Endodermal cell (in vitro differentiated cells): ENCODE results near the gene ZNF865. TPM values are rescaled to one million over a fixed set of nuclear protein-coding genes. Genes with fewer than 3 reads are reported as not detected.
"Not testable (repeated sequence)": the region's sequence is repeated elsewhere in the genome, so short reads cannot be mapped to it uniquely, and the experiment has no call there.

ENCODE experiments used
- DNase-seq: peaks from one replicate; pipeline ENCODE4 v3.0.0-alpha.2; 2017
- H3K27ac ChIP-seq: 2 replicates; pipeline ENCODE4 v1.5.1; 2013; ENCODE audit warnings: mild to moderate bottlenecking, low read depth, low read length, moderate library complexity
- H3K27me3 ChIP-seq: 2 replicates; pipeline ENCODE4 v1.6.1; 2013; ENCODE audit warnings: mild to moderate bottlenecking, low read length, moderate library complexity; ENCODE audit not compliant: insufficient read depth, control insufficient read depth, poor library complexity, severe bottlenecking
- H3K36me3 ChIP-seq: 2 replicates; pipeline ENCODE4 v1.7.0; 2013; ENCODE audit warnings: mild to moderate bottlenecking, low read length, moderate library complexity; ENCODE audit not compliant: control insufficient read depth, insufficient read depth
- H3K4me1 ChIP-seq: one replicate; pipeline ENCODE4 v1.7.0; 2013; ENCODE audit warnings: low read length; ENCODE audit not compliant: control insufficient read depth, insufficient read depth
- H3K4me3 ChIP-seq: 2 replicates; pipeline ENCODE4 v1.5.1; 2013; ENCODE audit warnings: mild to moderate bottlenecking, low read length, moderate library complexity
- H3K9ac ChIP-seq: 2 replicates; pipeline ENCODE4 v1.6.1; 2013; ENCODE audit warnings: mild to moderate bottlenecking, low read length, moderate library complexity; ENCODE audit not compliant: poor library complexity, severe bottlenecking; ENCODE audit errors: extremely low read depth
- H3K9me3 ChIP-seq: 2 replicates; pipeline ENCODE4 v1.6.1; 2013; ENCODE audit warnings: mild to moderate bottlenecking, low read length, moderate library complexity; ENCODE audit not compliant: control insufficient read depth
- H3K27ac Mint-ChIP-seq: 2 replicates; pipeline ENCODE4 v1.8.0; 2020; ENCODE audit warnings: mixed read lengths
- H3K27me3 Mint-ChIP-seq: 2 replicates; pipeline ENCODE4 v1.8.0; 2021; ENCODE audit warnings: mild to moderate bottlenecking, mixed read lengths; ENCODE audit not compliant: insufficient read depth
- H3K36me3 Mint-ChIP-seq: 2 replicates; pipeline ENCODE4 v1.8.0; 2020; ENCODE audit warnings: low read depth, mixed read lengths
- H3K4me1 Mint-ChIP-seq: 2 replicates; pipeline ENCODE4 v1.8.0; 2020; ENCODE audit warnings: mixed read lengths
- H3K4me3 Mint-ChIP-seq: 2 replicates; pipeline ENCODE4 v1.8.0; 2020; ENCODE audit warnings: mild to moderate bottlenecking, moderate library complexity, mixed read lengths
- H3K9me3 Mint-ChIP-seq: 2 replicates; pipeline ENCODE4 v1.8.0; 2020; ENCODE audit warnings: mild to moderate bottlenecking, mixed read lengths
- CTCF ChIP-seq: fragments of 200-600 bp; sonication (generic); conservative IDR thresholded peaks from 2 replicates; pipeline ENCODE4 v1.5.0; 2021; ENCODE audit warnings: antibody characterized with exemption, mild to moderate bottlenecking
- WGBS, 2 experiments: methylation state at CpG; one replicate each; pipeline versions ENCODE4 v1.1.5 to v1.1.7; 2013; ENCODE audit warnings: missing lambda C conversion rate in 2 of 2, mixed read lengths in 1 of 2; ENCODE audit not compliant: insufficient coverage in 1 of 2, insufficient read length in 1 of 2; 5-methylcytosine and 5-hydroxymethylcytosine counted together
- total RNA-seq, 2 donors: library from RNA; stranded (reverse); fragmentation: NEBNext Ultra II Directional in 1 of 2; extraction: Animal tissue kit (Norgen Biotek cat#: 25700) in 1 of 2; gene quantifications; 2 replicates in 1 of 2; 3 replicates in 1 of 2; pipeline ENCODE4 v1.2.1, GENCODE V29; 2021

The ZNF865 gene
- total RNA-seq, 2 donors from 2014 or later = 14.5 to 14.9 TPM

- H3K27me3 ChIP-seq = peaks cover 6% of the 10 kb centered on the region
- H3K4me1 Mint-ChIP-seq = no peaks in the 10 kb centered on the region
- H3K27ac ChIP-seq = no peak overlapping the region
- peaks cover 10% of the 10 kb centered on the region for H3K27me3 Mint-ChIP-seq
- H3K36me3 ChIP-seq = no peaks in the 10 kb centered on the region
- no peak overlapping the region for H3K27ac Mint-ChIP-seq
- no peak overlapping the region for H3K4me3 ChIP-seq
- no peak overlapping the region for H3K4me3 Mint-ChIP-seq
- peaks cover 9% of the 10 kb centered on the region for H3K9me3 Mint-ChIP-seq
- no peaks in the 10 kb centered on the region for H3K4me1 ChIP-seq
- WGBS, 2 experiments = 64 to 76% methylated on average over 5 to 9 of the region's 9 CpGs
- no peak for DNase-seq
- H3K9ac ChIP-seq = no peak overlapping the region
- H3K36me3 Mint-ChIP-seq = no peaks in the 10 kb centered on the region
- no peak for TF ChIP-seq CTCF
- H3K9me3 ChIP-seq = no peaks in the 10 kb centered on the region
Measured at GRCh38 chr19:55566823-55567222, 38.6 kb upstream of the ZNF865 start.

GRCh38 chr19:55567708-55568328, 37.6 kb upstream of the ZNF865 start:
- H3K4me1 ChIP-seq = no peaks in the 10 kb centered on the region
- no peak overlapping the region for H3K27ac ChIP-seq
- Mint-ChIP-seq H3K9me3 (peaks cover 9% of the 10 kb centered on the region), H3K4me1 (no peaks in the 10 kb centered on the region), H3K36me3 (no peaks in the 10 kb centered on the region), H3K4me3 (no peak overlapping the region), H3K27me3 (peaks cover 10% of the 10 kb centered on the region), H3K27ac (no peak overlapping the region)
- DNase-seq = no peak
- no peak overlapping the region for H3K4me3 ChIP-seq
- H3K36me3 ChIP-seq = no peaks in the 10 kb centered on the region
- TF ChIP-seq CTCF = no peak
- no peaks in the 10 kb centered on the region for H3K9me3 ChIP-seq
- H3K9ac ChIP-seq = no peak overlapping the region
- peaks cover 6% of the 10 kb centered on the region for H3K27me3 ChIP-seq

DNA sequence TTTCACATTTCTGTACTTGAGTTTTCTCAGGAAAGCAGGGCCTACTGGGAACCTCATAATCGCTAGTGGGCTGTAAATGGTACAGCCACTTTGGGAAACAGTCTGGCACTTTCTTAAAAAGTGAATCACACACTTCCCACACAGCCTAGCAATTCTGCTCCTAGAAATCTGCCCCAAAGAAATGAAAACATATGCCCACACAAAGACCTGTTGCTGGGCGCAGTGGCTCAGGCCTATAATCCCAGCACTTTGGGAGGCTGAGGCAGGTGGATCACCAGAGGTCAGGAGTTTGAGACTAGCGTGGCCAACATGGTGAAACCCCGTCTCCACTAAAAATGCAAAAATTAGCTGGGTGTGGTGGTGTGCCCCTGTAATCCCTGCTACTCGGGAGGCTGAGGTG, 36.0 kb upstream of the ZNF865 start:
- H3K36me3 Mint-ChIP-seq, H3K27ac ChIP-seq, H3K27ac Mint-ChIP-seq, H3K9me3 Mint-ChIP-seq, H3K9ac ChIP-seq, H3K9me3 ChIP-seq, H3K27me3 ChIP-seq, H3K4me1 ChIP-seq, DNase-seq, H3K4me3 ChIP-seq, H3K4me3 Mint-ChIP-seq, H3K36me3 ChIP-seq, H3K4me1 Mint-ChIP-seq, H3K27me3 Mint-ChIP-seq: not testable (repeated sequence)
- 95 to 100% methylated on average over 4 to 5 of the region's 5 CpGs for WGBS, 2 experiments

- not testable (repeated sequence) for H3K4me1 Mint-ChIP-seq, H3K9ac ChIP-seq, DNase-seq, H3K4me1 ChIP-seq, H3K4me3 ChIP-seq, H3K9me3 Mint-ChIP-seq, H3K27ac ChIP-seq, H3K27ac Mint-ChIP-seq, H3K9me3 ChIP-seq, H3K27me3 ChIP-seq, H3K4me3 Mint-ChIP-seq, H3K27me3 Mint-ChIP-seq
- peaks cover 18% of the 10 kb centered on the region for H3K36me3 Mint-ChIP-seq
- whole genome bisulfite sequencing, 2 experiments = 93% methylated on average over 3 of the region's 6 CpGs; no CpG with 5 or more reads in 1 of the 2 experiments
- H3K36me3 ChIP-seq = peaks cover 12% of the 10 kb centered on the region
Measured at GRCh38 chr19:55573929-55574328, 31.5 kb upstream of the ZNF865 start.
